GM18873 (cell line): ENCODE results near the gene FOXC2.

Experiments
- ATAC-seq: cut with Tn5 transposase; IDR thresholded peaks from one replicate; pipeline ENCODE4 v1.9.1; 2021; ENCODE audit warnings: mild to moderate bottlenecking, moderate library complexity, moderate number of reproducible peaks; ENCODE audit not compliant: unreplicated experiment, low FRiP score

The FOXC2 gene

DNA sequence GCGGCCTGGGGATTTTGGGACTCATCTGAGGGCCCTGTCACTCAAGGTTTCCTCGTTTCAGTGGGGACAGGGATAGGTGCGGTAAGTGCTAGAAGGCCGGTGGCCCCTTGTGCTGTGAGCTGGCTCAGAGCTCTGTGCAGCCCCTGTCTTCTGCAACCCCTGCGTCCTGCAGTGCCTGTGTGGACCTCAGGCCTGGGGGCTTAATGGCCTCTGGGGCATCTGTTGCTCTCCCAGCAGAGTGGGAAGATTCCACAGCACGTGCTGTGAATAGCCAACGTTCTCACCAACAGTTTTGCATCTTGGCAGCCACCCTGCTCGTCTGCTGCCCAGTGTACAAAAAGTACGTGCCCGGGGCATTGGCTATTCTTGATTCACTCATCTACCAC is 4.9 kb downstream of the FOXC2 start:
- ATAC-seq, result no peak

DNA sequence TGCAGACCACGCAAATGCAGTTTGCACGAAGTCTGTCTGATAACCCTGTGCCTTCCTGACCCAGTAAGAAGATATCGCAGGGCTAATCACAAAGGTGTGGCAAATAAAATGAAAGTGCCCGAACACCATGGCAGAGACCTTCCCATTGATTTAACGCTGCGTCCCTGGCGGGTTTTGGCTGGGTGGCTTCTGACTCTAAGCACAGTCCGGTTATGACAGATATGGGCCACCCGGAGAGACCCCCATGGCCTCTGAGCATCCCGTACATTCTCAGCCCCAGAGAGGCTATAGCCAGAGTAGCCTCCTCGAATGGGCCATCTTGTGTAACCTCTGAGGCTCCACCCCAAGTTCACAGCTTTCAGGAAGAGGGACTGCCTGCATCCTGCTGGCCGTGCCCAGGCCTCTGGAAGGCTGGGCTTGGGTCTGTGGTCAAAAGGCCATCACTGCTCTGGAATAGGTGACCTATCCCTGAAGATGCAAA is 5.5 kb downstream of the FOXC2 start:
- no peak for ATAC-seq

DNA sequence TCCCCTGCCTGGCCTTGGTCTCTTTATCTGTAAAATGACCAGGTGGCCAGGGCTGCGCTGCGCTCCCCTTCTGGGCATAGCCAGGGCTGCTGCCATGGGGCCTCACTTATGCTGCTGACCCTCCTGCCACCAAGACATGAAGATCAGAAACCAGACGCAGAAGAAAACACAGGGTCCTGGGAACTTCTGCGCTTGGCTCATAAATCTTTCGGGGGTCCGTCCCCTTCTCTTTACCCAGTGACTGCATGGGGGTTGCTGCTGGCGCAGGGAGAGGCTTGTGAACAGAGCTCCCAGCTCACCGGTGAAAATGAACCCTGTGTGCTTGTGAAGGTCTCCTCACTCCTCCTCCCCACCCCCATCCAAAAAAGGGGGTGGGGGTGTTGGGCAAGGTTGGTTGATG is 6.0 kb downstream of the FOXC2 start:
- ATAC-seq, result no peak

DNA sequence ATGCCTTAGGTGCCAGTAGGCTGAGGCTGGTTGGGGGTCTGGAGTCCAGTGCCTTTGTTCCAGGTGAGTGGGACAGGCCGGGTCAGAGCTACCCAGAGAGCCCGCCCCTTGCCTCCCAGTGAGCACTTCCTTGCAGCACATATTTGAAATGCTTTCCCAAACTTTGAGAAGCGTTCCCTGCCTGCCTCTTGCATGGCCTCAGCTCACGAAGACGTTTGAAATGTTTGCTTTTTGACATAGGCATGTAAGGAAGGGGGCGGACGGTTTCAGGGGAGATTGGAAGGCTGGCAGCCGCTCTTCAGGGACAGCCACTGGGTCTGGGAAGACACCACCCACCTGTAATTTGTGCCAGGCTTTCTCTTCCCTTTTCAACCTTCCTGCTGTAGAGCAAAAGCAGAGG is 6.6 kb downstream of the FOXC2 start:
- no peak for ATAC-seq

DNA sequence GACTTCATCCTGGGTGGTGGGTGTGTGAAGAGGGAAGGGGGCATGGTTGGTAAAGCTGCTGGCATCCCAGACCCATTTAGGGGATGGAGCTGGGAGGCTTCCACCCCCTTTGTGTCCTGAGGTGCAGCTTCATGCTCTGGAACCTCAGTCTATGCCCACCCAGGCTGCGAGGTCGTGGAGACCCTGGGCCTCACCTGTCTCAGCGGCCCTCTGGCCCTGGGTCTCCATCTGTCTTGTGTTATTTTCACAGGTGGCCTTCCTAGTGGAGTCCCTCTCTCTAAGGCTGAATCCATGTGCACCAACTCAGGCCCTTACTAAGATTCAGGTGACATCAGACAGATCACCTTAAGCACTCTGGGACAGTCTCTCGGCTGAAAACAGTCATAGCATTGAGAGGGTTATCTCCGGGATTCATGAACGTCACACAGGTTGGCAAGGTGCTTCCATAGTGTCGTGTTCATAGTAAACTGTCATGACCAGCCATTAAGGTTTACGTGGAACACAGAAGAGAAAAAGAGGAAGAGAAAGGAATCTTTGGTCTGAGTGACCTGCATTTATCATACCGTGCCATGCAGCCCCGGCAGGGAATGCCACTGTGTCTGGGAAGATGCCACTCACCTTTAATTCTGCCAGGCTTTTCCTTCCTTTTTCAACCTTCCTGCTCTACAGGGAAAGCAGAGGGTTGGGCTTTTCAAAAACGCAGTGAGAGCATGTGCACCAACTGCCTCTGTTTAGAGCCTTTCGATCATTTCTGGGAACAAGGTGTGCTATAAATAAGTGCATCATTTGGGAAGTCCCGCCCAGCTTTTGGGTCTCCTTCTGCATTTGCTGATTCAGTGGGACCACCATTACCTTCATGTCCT is 7.2 kb downstream of the FOXC2 start:
- ATAC-seq, result no peak

DNA sequence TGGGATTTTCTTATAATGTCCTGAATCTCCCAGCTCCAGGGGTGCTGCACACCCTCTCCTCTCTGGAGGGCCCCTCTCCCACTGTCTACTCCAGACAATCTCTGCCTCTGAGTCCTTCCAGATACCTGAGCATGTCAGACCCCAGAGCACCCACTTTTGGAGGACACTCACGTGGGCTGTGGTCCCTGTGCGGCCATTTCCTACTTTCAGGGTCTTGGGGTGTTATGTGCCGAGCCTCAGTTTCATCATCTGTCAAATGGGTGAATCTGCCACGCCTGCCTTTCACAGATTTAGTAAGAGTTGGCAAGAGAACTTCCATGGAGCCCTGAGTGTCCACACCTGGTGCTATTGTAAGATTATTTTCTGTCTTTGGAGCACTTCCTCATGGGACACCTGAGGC is 8.0 kb downstream of the FOXC2 start:
- ATAC-seq, result no peak

DNA sequence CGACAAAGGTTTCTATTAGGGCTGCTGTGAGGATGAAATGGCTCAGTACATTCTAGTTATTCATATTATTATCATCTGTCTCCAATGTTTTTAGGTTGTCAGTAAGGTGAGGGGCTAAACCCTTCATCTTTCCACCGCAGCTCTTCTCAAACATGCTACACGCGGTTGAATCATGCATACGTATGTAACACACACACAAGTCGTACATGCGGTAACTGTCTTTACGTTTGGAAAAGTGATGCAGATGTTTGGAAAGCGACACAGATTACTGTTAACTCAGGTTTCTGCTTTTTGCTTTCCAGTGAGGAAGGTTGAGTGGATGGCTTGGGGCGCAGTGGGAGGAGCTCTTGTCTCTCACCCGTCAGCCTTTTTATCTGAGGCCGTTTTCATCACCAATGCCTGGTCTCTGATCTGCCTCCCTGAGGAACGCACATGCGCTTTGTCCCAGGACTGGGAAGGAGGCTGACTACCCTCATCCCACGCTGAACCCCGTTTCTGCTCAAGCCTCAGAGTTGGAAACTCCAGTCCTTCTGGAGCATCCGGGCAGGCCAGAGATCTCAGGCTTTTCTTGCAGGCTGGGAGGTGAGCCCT is 8.6 kb downstream of the FOXC2 start:
- no peak for ATAC-seq

DNA sequence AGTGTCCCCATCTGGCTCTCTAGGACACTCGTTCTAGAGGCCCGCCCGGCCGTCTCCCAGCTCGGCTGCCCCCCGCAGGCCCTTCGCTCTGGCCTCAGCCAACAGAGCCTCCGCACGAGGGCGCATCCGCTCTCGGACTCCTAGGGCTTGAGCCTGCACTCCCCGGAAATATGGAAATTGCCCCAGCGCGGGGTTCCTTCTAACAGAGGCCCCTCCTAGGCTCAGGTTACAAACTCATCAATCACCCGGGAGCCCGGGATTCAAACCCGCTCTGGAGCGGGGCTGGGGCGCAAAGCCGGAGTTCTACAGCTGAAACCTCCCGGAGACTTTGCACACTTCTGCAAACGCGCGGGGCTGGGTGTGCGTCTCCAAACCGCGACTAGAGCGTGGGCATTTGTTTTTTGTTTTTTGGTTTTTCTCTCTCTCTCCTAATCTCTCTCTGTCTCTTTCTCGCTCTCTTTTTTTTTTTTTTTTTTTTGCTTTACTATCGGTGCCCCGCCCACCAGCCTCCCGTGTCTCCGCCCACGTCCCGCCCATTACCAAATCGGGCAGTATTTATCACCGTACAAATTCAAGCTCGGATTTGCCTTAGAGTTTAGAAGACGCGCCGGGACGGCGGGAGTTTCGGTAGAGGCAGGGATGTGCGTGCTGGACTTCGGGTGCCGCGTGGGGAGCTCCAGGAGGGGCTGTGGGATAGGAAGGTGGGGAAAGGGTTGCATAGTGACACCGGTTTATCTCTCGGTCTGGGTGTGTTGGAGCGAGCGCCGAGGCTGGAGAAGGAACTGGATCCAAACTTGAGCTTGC is 9.3 kb downstream of the FOXC2 start:
- ATAC-seq, result no peak

DNA sequence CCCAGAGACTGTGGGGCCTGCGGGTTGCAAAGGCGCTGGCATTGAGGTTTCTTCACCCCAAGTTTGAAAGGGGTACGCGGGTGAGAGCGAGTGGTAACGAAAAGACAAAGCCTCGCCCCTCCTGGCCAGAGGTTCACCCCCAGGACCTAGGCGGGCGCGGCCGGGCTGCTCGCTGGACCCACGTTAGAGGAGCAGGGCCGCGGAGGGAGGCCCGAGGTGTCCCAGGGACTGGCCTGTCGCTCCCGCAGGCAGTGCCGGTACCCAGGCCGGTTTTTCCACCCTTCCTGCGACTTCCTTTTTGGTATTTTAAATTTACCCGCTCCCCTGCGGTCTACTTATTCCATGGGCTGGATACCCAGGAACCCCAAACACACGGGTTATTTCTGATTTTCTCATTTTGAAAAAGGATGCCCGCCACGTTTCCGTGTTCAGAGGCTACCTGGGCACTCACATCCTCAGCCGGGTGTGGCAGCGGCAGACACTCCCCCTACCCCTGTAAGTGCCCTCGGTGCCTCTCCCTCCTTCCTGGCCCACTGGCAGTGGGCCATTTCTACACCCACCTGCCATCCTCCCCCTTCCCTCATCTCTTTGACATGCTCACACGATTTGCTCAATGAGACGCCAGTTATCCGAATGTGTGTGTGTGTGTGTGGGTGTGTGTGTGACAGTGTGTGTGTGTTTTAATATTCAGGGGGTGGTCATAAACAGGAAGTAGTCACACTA is 10.1 kb downstream of the FOXC2 start:
- no peak for ATAC-seq

DNA sequence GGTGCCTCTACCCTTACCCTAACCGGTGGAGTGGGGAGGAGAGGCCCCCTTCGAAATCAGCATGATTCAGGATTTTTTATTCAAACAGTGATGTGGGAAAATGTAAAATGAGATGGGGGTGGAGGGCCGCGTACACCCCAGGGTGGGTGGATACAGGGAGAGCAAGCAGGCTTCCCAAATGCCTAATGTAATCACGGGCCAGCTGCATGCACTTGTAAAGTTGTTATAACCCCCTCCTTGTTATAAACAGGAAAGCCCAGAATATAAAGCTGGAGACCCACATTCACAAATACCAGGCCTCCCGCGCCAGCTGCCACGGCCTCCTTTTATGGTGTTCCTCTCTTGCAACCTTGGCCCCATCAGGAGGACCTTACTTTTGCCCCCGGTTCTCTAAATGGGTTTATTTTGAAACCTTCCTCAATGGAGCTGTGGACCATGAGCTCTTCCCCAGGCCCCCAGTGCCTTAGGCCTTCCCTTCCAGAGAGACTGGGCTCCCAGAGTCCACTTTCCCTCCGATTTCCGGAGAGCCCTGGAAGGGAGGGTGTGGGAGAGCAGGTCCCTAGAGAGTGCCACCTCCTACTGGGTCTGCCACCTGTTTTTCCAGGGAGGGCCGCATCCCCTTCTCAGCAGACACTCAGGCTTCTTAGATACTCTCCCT is 10.8 kb downstream of the FOXC2 start:
- ATAC-seq, result no peak

DNA sequence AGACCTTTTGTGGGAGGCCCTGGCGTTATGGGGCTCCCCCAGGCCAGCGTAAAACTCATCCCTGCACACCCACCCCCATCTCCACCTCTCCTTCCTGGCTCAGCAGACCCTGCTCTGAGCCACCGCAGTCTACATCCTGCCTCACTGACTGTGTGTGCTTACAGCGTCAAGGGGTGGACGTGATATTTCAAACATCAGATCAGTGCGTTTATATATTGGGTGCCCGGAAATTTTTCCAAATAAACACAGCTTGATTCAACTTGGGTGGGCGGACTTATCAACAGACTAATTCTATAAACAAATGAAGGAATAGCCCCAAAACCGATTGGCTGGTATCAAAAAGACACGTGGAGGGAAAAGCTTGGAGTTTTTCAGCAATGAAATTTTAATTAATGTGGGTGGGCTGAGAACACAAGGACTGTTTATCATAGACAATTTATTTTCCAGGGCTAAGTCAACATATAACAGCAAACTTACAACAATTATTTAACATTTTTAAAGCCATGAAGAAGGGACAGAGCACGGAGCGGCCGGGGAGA is 11.5 kb downstream of the FOXC2 start, which contains the start of gene FOXL1:
FOXL1 (plus strand) TSS at position 489 of the 539 bp plus-strand sequence. CDS start 175 bp downstream, outside the sequence.
- ATAC-seq, result no peak

DNA sequence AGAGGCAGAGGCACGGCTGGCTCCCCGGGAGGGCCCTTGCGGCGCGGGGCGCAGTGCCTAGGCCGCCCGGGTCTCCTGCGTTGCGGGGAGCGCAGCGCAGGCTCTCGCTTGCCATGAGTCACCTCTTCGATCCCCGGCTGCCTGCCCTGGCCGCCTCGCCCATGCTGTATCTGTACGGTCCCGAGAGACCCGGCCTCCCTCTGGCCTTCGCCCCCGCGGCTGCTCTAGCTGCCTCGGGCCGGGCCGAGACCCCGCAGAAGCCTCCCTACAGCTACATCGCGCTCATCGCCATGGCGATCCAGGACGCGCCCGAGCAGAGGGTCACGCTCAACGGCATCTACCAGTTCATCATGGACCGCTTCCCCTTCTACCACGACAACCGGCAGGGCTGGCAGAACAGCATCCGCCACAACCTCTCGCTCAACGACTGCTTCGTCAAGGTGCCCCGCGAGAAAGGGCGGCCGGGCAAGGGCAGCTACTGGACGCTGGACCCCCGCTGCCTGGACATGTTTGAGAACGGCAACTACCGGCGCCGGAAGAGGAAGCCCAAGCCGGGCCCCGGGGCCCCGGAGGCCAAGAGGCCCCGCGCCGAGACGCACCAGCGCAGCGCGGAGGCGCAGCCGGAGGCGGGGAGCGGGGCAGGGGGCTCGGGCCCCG is 12.1 kb downstream of the FOXC2 start:
- ATAC-seq, result no peak

DNA sequence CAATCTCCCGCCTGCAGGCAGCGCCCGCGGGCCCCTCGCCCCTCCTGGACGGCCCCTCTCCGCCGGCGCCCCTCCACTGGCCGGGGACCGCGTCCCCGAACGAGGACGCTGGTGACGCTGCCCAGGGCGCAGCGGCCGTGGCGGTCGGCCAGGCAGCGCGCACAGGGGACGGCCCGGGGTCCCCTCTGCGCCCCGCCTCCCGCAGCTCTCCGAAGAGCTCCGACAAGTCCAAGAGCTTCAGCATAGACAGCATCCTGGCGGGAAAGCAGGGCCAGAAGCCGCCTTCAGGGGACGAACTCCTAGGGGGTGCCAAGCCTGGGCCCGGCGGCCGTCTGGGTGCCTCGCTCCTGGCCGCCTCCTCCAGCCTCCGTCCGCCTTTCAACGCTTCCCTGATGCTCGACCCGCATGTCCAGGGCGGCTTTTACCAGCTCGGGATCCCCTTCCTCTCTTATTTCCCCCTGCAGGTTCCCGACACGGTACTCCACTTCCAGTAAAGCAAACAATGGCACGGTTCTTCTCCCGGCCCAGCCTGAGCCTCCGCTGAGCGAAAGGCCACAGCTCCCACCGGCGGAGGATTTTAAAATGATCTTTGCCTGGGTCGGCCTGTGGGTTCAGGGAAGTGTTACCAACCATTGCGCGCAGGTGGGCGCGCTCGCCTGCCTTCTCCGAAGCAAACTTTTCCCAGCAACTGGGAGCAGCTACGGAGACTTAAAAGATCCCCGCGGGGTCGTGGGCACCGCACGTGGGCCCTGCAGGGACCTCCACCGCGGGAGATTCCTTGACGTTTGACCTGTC is 12.8 kb downstream of the FOXC2 start:
- no peak for ATAC-seq

DNA sequence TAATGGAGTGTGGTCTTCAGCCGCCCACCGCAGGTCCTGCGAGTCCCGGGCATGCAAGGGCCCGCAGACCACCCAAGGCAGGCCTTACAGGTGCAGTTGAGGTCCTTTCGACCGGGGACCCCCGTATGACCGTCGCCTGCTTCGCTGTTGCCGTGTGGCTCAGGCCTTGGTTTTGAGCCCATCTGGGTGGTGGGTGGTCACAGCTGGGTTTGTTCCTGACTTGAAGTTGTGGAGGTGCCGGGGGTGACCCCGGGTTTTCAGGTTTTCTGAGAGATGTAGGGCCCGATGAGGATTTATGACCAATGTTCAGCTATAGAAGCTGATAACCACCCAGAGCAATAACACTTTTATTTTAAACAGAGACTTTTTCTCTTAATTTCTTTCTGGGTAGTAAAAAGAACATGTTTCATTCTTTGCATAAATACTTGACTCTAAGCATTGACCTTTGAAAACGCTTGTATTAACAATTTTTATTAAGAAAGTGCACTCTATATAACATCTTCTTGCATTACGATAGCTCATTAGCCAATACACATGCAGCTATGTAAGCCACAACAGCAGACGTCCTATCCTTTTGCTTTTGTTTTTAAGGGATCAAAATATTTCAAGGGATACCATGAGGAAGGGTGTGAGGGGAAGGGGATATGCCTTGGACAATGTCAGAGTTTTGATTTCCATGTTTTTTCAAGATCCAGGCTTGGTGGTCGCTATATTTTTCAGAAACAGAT is 13.6 kb downstream of the FOXC2 start:
- no peak for ATAC-seq

DNA sequence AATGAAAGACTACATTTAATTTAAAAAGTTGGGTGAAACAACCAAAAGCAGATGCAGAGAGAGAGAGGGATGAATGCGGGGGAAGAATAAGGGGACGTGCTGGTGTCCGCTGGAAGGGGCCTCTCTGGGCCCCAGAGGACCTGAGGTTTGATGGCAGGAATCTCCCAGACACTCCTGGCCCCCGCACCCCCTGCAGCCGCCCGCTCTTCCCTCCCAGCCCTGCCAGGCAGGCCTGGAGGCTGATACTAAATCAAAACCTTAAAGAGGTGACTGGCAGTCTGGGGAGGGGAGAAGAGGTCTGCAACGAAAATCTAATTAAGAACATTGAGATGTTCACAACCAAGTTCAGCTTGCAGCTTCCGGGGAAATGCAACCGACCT is 14.2 kb downstream of the FOXC2 start:
- no peak for ATAC-seq

DNA sequence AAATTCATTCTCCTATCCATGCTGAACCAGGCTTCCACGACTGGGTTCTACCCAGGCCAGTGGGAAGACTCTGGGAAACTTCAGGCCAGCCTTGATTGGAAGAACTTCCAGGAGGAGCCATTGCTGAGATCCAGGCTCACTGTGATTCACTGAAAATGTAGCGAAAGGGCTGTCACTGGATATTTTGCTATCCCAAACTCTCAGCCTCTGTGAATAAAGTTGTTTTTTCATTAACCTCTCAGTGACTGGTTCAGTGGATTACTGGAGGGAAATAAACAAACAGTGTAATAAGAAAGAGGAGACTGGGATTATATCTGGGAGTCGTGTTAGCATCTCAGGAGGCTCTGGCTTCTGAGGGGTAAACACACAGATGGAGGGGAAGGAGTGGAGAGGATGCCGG is 14.8 kb downstream of the FOXC2 start:
- no peak for ATAC-seq

DNA sequence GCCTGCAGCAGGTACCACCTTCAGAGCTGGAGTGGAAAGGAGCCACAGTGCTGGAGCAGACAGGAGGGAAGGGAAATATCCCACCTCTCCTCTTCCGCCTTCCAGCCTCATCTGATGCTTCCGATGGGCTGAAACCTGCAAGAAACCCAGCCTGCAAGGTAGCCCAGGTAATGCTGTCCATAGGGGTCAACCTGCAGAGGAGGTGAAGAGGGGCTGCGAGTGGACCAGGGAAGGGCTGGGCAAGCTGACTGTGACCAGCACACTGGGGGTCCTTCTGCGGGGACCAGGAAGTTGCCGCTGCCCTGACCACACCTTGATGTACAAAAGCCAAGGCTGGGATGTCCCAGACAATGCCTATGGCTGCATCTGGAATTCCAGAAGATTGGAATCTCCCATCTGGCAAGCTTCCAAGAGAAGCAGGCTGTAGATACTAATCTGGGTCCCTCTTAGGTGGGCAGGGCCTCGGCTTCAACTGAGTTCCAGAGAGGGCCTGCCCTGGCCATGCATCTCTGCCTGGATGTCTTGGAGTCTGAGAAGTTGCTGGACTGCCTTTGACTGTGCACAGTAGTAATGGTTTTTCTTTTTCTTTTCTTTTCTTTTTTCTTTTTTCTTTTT is 17.5 kb downstream of the FOXC2 start:
- ATAC-seq, result no peak
